ENCODE measurements around the gene P4HB.

Gene P4HB

DNA sequence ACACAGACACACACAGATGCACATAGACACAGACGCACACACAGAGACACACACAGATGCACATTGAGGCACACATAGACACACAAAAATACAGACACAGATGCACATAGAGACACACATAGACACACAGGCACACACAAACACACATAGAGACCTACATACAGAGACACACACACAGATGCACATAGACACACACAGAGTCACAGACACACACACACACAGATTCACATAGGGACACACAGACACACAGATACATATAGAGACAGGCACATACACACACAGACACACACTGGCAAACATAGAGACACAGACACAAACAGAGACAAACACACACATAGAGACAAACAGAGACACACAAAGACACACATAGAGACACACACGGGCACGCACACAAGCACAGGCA is 66.3 kb downstream of the P4HB start:
- no peak for DNase-seq (ENCODE audit: low read depth in 3 of 3, low spot score in 1 of 3)

Data from stimulated activated CD4-positive, alpha-beta T cell treated with anti-CD3 and anti-CD28 coated beads, TNF-alpha, amount 100 ng/mL, for 1 hour (primary cell).